Keratinocyte (primary cell): Measurements from ENCODE around the gene TICRR.

ENCODE experiments used
- EZH2 ChIP-seq: IDR thresholded peaks from one replicate; pipeline ENCODE4 v1.6.1; 2012; ENCODE audit warnings: inconsistent platforms, mild to moderate bottlenecking, low read length, moderate library complexity
- TF ChIP-seq, protein P1 (sequence below), 3 experiments: IDR thresholded peaks in 1 of 3; conservative IDR thresholded peaks in 1 of 3; optimal IDR thresholded peaks in 1 of 3; 2 replicates in 2 of 3; 3 replicates in 1 of 3; pipeline versions ENCODE3 to v1.5.1; 2011; ENCODE audit warnings: low read length in 3 of 3, mild to moderate bottlenecking in 3 of 3, moderate library complexity in 2 of 3, control low read depth in 1 of 3, inconsistent platforms in 1 of 3; ENCODE audit not compliant: insufficient read depth in 2 of 3; ENCODE audit errors: extremely low read depth in 1 of 3

DNA sequence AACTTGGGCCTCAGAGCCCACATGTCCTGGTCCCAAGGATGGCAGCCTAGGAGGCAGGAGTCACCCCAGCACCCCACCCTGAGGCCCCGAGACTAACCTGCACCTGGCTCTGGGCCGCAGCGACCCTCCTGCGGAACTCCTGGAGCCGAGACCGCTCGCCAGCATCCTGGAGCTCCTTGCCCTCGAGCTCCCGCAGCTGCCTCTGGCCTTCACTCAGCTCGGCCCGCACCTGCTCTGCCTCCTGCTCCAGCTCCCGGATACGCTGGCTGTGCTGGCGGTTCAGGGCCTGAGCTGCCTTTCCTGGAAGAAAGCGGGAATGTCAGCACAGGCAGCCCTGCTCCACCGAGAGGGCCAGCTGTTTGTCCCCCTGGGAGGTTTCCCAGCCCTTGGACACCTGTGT, 66.8 kb downstream of the TICRR start:
- TF ChIP-seq, protein P1, sequence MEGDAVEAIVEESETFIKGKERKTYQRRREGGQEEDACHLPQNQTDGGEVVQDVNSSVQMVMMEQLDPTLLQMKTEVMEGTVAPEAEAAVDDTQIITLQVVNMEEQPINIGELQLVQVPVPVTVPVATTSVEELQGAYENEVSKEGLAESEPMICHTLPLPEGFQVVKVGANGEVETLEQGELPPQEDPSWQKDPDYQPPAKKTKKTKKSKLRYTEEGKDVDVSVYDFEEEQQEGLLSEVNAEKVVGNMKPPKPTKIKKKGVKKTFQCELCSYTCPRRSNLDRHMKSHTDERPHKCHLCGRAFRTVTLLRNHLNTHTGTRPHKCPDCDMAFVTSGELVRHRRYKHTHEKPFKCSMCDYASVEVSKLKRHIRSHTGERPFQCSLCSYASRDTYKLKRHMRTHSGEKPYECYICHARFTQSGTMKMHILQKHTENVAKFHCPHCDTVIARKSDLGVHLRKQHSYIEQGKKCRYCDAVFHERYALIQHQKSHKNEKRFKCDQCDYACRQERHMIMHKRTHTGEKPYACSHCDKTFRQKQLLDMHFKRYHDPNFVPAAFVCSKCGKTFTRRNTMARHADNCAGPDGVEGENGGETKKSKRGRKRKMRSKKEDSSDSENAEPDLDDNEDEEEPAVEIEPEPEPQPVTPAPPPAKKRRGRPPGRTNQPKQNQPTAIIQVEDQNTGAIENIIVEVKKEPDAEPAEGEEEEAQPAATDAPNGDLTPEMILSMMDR (optimal IDR thresholded peaks at IDR 0.05 in 1 of 3, IDR thresholded peaks at IDR 0.05 in 1 of 3, conservative IDR thresholded peaks at IDR 0.05 in 1 of 3; ENCODE audit: extremely low read depth in 1 of 3, insufficient read depth in 2 of 3, low read length in 3 of 3) = no peak
- TF ChIP-seq EZH2 = no peak
